ENCODE measurements around the gene SEMA3E.

The SEMA3E gene

DNA sequence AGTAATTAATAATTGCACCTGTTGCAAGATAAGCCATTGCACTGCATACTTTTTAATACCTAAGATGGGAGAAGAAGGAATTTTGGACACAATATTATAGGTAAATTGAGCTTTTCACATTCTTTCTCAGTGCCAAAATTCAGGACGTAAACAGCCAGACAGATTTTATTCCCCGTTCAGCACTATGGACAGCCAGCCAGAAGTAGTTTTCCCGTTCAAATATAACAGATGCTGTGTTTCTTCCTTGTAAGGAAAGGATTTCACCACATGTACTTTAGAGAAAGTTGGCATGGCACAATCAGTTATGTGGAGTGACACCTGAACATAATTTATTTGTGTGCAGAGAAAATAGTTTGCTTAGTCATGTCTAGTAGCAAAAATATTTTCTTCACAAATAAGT lies 34.8 kb downstream of the SEMA3E start:
- ChIA-PET POLR2A (no interaction called here), CTCF (no interaction called here)

DNA sequence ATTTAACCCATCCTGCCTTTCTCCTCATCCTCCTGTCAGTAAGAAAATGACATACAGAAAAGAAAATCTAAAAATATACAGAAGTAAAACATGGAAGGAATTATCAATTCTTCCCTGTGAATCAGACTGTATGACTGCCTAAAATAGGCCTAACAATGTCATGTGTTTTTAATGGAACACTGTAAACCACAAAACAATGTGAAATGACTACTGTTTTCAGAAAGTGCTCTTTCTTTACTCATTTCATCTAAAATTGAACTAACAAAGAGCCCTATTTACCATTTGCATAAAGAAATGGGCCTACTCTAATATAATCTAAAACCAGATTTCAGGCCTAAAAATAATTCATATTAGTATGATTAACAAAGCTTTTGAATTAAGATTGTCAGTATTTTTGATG lies 35.7 kb downstream of the SEMA3E start:
- H3K27ac ChIP-seq (ENCODE audit: extremely low read depth, low read depth, low read length): no peak overlapping the region
- TF ChIP-seq ZNF214 (tag by site-specific recombination; IDR thresholded peaks at IDR 0.05; ENCODE audit: borderline replicate concordance) (no peak), ZNF837 (tag by site-specific recombination; IDR thresholded peaks at IDR 0.05) (no peak), ZBTB1 (tag by site-specific recombination; IDR thresholded peaks at IDR 0.05) (no peak), ZNF24 (tag by site-specific recombination; IDR thresholded peaks at IDR 0.05) (no peak), ZNF394 (tag by site-specific recombination; IDR thresholded peaks at IDR 0.05; ENCODE audit: borderline replicate concordance) (no peak), KLF10 (tag by site-specific recombination; IDR thresholded peaks at IDR 0.05) (no peak), WT1 (tag by site-specific recombination; IDR thresholded peaks at IDR 0.05) (no peak), GLIS1 (tag by site-specific recombination; IDR thresholded peaks at IDR 0.05) (no peak)
- TF ChIP-seq, protein P1, sequence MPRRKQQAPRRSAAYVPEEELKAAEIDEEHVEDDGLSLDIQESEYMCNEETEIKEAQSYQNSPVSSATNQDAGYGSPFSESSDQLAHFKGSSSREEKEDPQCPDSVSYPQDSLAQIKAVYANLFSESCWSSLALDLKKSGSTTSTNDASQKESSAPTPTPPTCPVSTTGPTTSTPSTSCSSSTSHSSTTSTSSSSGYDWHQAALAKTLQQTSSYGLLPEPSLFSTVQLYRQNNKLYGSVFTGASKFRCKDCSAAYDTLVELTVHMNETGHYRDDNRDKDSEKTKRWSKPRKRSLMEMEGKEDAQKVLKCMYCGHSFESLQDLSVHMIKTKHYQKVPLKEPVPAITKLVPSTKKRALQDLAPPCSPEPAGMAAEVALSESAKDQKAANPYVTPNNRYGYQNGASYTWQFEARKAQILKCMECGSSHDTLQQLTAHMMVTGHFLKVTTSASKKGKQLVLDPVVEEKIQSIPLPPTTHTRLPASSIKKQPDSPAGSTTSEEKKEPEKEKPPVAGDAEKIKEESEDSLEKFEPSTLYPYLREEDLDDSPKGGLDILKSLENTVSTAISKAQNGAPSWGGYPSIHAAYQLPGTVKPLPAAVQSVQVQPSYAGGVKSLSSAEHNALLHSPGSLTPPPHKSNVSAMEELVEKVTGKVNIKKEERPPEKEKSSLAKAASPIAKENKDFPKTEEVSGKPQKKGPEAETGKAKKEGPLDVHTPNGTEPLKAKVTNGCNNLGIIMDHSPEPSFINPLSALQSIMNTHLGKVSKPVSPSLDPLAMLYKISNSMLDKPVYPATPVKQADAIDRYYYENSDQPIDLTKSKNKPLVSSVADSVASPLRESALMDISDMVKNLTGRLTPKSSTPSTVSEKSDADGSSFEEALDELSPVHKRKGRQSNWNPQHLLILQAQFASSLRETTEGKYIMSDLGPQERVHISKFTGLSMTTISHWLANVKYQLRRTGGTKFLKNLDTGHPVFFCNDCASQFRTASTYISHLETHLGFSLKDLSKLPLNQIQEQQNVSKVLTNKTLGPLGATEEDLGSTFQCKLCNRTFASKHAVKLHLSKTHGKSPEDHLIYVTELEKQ (tag by site-specific recombination; IDR thresholded peaks at IDR 0.05; ENCODE audit: borderline replicate concordance): no peak
- TF ChIP-seq, protein P2, sequence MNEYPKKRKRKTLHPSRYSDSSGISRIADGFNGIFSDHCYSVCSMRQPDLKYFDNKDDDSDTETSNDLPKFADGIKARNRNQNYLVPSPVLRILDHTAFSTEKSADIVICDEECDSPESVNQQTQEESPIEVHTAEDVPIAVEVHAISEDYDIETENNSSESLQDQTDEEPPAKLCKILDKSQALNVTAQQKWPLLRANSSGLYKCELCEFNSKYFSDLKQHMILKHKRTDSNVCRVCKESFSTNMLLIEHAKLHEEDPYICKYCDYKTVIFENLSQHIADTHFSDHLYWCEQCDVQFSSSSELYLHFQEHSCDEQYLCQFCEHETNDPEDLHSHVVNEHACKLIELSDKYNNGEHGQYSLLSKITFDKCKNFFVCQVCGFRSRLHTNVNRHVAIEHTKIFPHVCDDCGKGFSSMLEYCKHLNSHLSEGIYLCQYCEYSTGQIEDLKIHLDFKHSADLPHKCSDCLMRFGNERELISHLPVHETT (tag by site-specific recombination; IDR thresholded peaks at IDR 0.05): no peak
- TF ChIP-seq, protein P3, sequence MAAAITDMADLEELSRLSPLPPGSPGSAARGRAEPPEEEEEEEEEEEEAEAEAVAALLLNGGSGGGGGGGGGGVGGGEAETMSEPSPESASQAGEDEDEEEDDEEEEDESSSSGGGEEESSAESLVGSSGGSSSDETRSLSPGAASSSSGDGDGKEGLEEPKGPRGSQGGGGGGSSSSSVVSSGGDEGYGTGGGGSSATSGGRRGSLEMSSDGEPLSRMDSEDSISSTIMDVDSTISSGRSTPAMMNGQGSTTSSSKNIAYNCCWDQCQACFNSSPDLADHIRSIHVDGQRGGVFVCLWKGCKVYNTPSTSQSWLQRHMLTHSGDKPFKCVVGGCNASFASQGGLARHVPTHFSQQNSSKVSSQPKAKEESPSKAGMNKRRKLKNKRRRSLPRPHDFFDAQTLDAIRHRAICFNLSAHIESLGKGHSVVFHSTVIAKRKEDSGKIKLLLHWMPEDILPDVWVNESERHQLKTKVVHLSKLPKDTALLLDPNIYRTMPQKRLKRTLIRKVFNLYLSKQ (tag by site-specific recombination; IDR thresholded peaks at IDR 0.05; ENCODE audit: borderline replicate concordance): no peak
- no peaks in the 10 kb centered on the region; the same call in 1 of the 2 replicates for H3K4me1 ChIP-seq (ENCODE audit: control insufficient read depth, insufficient read depth, low read length)
- H3K36me3 ChIP-seq (ENCODE audit: control insufficient read depth in 2 of 2, insufficient read depth in 1 of 2, low read length in 2 of 2): no peaks in the 10 kb centered on the region
- CTCF ChIA-PET: no interaction called here
- POLR2A ChIA-PET: no interaction called here
- no peaks in the 10 kb centered on the region for H3K9me3 ChIP-seq (ENCODE audit: control insufficient read depth, insufficient read depth, low read depth, low read length)
- no peak overlapping the region for H3K4me3 ChIP-seq (ENCODE audit: low read depth, low read length)

More for the DNA sequence above, 34.8 kb downstream of the SEMA3E start:
- Histone ChIP-seq H3K27ac (ENCODE audit: extremely low read depth, low read depth, low read length) (no peak overlapping the region), H3K9me3 (ENCODE audit: control insufficient read depth, insufficient read depth, low read depth, low read length) (no peaks in the 10 kb centered on the region), H3K4me1 (ENCODE audit: control insufficient read depth, insufficient read depth, low read length) (no peaks in the 10 kb centered on the region; the same call in 1 of the 2 replicates), H3K36me3 (ENCODE audit: control insufficient read depth in 2 of 2, insufficient read depth in 1 of 2, low read length in 2 of 2) (no peaks in the 10 kb centered on the region), H3K4me3 (ENCODE audit: low read depth, low read length) (no peak overlapping the region)
- no peak for TF ChIP-seq ZNF571 (tag by site-specific recombination; IDR thresholded peaks at IDR 0.05)
- TF ChIP-seq EGR2 (tag by site-specific recombination; IDR thresholded peaks at IDR 0.05; ENCODE audit: low read depth): no peak
- TF ChIP-seq, protein P4, sequence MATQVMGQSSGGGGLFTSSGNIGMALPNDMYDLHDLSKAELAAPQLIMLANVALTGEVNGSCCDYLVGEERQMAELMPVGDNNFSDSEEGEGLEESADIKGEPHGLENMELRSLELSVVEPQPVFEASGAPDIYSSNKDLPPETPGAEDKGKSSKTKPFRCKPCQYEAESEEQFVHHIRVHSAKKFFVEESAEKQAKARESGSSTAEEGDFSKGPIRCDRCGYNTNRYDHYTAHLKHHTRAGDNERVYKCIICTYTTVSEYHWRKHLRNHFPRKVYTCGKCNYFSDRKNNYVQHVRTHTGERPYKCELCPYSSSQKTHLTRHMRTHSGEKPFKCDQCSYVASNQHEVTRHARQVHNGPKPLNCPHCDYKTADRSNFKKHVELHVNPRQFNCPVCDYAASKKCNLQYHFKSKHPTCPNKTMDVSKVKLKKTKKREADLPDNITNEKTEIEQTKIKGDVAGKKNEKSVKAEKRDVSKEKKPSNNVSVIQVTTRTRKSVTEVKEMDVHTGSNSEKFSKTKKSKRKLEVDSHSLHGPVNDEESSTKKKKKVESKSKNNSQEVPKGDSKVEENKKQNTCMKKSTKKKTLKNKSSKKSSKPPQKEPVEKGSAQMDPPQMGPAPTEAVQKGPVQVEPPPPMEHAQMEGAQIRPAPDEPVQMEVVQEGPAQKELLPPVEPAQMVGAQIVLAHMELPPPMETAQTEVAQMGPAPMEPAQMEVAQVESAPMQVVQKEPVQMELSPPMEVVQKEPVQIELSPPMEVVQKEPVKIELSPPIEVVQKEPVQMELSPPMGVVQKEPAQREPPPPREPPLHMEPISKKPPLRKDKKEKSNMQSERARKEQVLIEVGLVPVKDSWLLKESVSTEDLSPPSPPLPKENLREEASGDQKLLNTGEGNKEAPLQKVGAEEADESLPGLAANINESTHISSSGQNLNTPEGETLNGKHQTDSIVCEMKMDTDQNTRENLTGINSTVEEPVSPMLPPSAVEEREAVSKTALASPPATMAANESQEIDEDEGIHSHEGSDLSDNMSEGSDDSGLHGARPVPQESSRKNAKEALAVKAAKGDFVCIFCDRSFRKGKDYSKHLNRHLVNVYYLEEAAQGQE (tag by site-specific recombination; IDR thresholded peaks at IDR 0.05): peak; percentile 76
- no peak for TF ChIP-seq ZNF121 (tag by site-specific recombination; IDR thresholded peaks at IDR 0.05)
- TF ChIP-seq ZBTB8A (tag by site-specific recombination; IDR thresholded peaks at IDR 0.05): no peak
- no peak for TF ChIP-seq ZSCAN23 (tag by site-specific recombination; IDR thresholded peaks at IDR 0.05)
- no peak for TF ChIP-seq ZNF10 (tag by site-specific recombination; IDR thresholded peaks at IDR 0.05)
